Thyroid gland (tissue), 4 donors: ENCODE data around the gene RHBDL3. TPM values are rescaled to one million over a fixed set of nuclear protein-coding genes. Genes with fewer than 3 reads are reported as not detected.

Experiments used
- DNase-seq, 2 donors: peaks; one replicate each; pipeline ENCODE4 v3.0.0-alpha.2; 2019
- H3K27ac ChIP-seq, 3 donors: fragments of 200-600 bp; sonication (generic); 1 replicate in 2 of 3; 2 replicates in 1 of 3; pipeline ENCODE4 v1.5.1; 2016 to 2019; ENCODE audit warnings: mild to moderate bottlenecking in 1 of 3, moderate library complexity in 1 of 3
- H3K27me3 ChIP-seq: fragments of 200-600 bp; sonication (generic); one replicate; pipeline ENCODE4 v1.5.1; 2019
- H3K36me3 ChIP-seq, 2 donors: fragments of 200-600 bp; sonication (generic); one replicate each; pipeline ENCODE4 v1.5.1; 2016 to 2019
- H3K4me1 ChIP-seq, 2 donors: fragments of 200-600 bp; sonication (generic); one replicate each; pipeline ENCODE4 v1.5.1; 2017 to 2019
- H3K4me3 ChIP-seq, 3 donors: fragments of 200-600 bp; sonication (generic); replicated peaks in 1 of 3; 1 replicate in 2 of 3; 2 replicates in 1 of 3; pipeline ENCODE4 v1.5.1; 2016; ENCODE audit warnings: mild to moderate bottlenecking in 1 of 3
- H3K9me3 ChIP-seq: fragments of 200-600 bp; sonication (generic); one replicate; pipeline ENCODE4 v1.5.1; 2017
- CTCF ChIP-seq, 6 experiments: fragments of 200-600 bp in 3 of 6; fragments of 450-650 bp in 3 of 6; sonication (generic) in 3 of 6; IDR thresholded peaks; one replicate each; pipeline ENCODE4 v1.5.1; 2016 to 2019; ENCODE audit warnings: antibody characterized with exemption in 6 of 6, mild to moderate bottlenecking in 2 of 6, inconsistent platforms in 1 of 6, moderate library complexity in 1 of 6
- POLR2A ChIP-seq, 2 donors: fragments of 450-650 bp; IDR thresholded peaks; one replicate each; pipeline ENCODE4 v1.6.1; 2017; ENCODE audit warnings: antibody characterized with exemption in 2 of 2, mild to moderate bottlenecking in 2 of 2, moderate library complexity in 1 of 2
- WGBS, 2 donors: methylation state at CpG; one replicate each; pipeline ENCODE4 v1.1.5; 2017; 5-methylcytosine and 5-hydroxymethylcytosine counted together
- intact Hi-C: fragments of 100-400 bp; cut with DNase I; formaldehyde crosslinking; loops from one replicate; pipeline ENCODE4 v1.15.1; 2023
- total RNA-seq, 4 donors: library from RNA; depleted of rRNA; stranded (reverse); fragments of >200 nt; gene quantifications; one replicate each; pipeline ENCODE4 v1.2.3, GENCODE V29; 2016

RHBDL3 gene
- total RNA-seq, 4 donors from 2014 or later: 0.15 to 0.22 TPM; not detected in 2

GRCh38 chr17:32264823-32265191 lies 825 bp upstream of the RHBDL3 start:
- Histone ChIP-seq H3K4me3 (no peak overlapping the region), H3K27me3 (no peaks in the 10 kb centered on the region), H3K9me3 (no peaks in the 10 kb centered on the region), H3K27ac (no peak overlapping the region), H3K36me3 (no peaks in the 10 kb centered on the region), H3K4me1 (peaks cover 11 to 19% of the 10 kb centered on the region in 2 donors)
- 25 to 27% methylated on average over 8 of the region's 8 CpGs for WGBS, 2 donors
- intact Hi-C loops: no loop called here
- no peak for TF ChIP-seq POLR2A (IDR thresholded peaks at IDR 0.05)
- no peak for TF ChIP-seq CTCF (IDR thresholded peaks at IDR 0.05)
- no peak for DNase-seq

GRCh38 chr17:32266051-32266388 lies 388 bp downstream of the RHBDL3 start:
- peak overlapping the region in 1 of 3 donors; percentile 49 for H3K4me3 ChIP-seq
- TF ChIP-seq CTCF (IDR thresholded peaks at IDR 0.05) (no peak), POLR2A (IDR thresholded peaks at IDR 0.05) (no peak)
- DNase-seq: no peak
- H3K27ac ChIP-seq: no peak overlapping the region
- no peaks in the 10 kb centered on the region for H3K27me3 ChIP-seq
- intact Hi-C loops: no loop called here
- no peaks in the 10 kb centered on the region for H3K9me3 ChIP-seq
- H3K36me3 ChIP-seq: no peaks in the 10 kb centered on the region
- 1% methylated on average over 18 of the region's 55 CpGs; no CpG with 5 or more reads in 1 of the 2 donors for WGBS, 2 donors
- peaks cover 11 to 19% of the 10 kb centered on the region in 2 donors for H3K4me1 ChIP-seq

- Histone ChIP-seq H3K4me3 (peak overlapping the region in 1 of 3 donors; percentile 49), H3K9me3 (no peaks in the 10 kb centered on the region), H3K27me3 (no peaks in the 10 kb centered on the region), H3K4me1 (peaks cover 11 to 19% of the 10 kb centered on the region in 2 donors), H3K27ac (no peak overlapping the region), H3K36me3 (no peaks in the 10 kb centered on the region)
- DNase-seq: peak; percentile 3 to 5
- 1 to 4% methylated on average over 17 to 22 of the region's 78 CpGs for WGBS, 2 donors
- no peak for TF ChIP-seq POLR2A (IDR thresholded peaks at IDR 0.05)
- no peak for TF ChIP-seq CTCF (IDR thresholded peaks at IDR 0.05)
- intact Hi-C loops: no loop called here
These were observed 1.0 kb downstream of the RHBDL3 start for GRCh38 chr17:32266389-32267301.

GRCh38 chr17:32267690-32268205 lies 2.1 kb downstream of the RHBDL3 start:
- Histone ChIP-seq H3K27ac (no peak overlapping the region), H3K9me3 (no peaks in the 10 kb centered on the region), H3K4me3 (no peak overlapping the region), H3K36me3 (no peaks in the 10 kb centered on the region), H3K4me1 (peaks cover 11 to 19% of the 10 kb centered on the region in 2 donors), H3K27me3 (no peaks in the 10 kb centered on the region)
- intact Hi-C loops: no loop called here
- peak; percentile 18 to 19 for DNase-seq
- 20 to 28% methylated on average over 7 to 10 of the region's 10 CpGs for WGBS, 2 donors
- no peak for TF ChIP-seq POLR2A (IDR thresholded peaks at IDR 0.05)

- WGBS, 2 donors: 76 to 84% methylated on average over 7 of the region's 7 CpGs
- intact Hi-C loops: no loop called here
These were observed 3.2 kb downstream of the RHBDL3 start for GRCh38 chr17:32268734-32269288.

More at GRCh38 chr17:32268734-32269288, 3.2 kb downstream of the RHBDL3 start:
- Histone ChIP-seq H3K36me3 (no peaks in the 10 kb centered on the region), H3K27ac (no peak overlapping the region), H3K27me3 (no peaks in the 10 kb centered on the region), H3K4me3 (no peak overlapping the region), H3K9me3 (no peaks in the 10 kb centered on the region), H3K4me1 (peaks cover 11 to 19% of the 10 kb centered on the region in 2 donors)
- no peak for TF ChIP-seq POLR2A (IDR thresholded peaks at IDR 0.05)
- no peak for TF ChIP-seq CTCF (IDR thresholded peaks at IDR 0.05)
- no peak for DNase-seq
